Mucosa of descending colon (tissue), 3 donors: ENCODE data around the gene KIZ. TPM values are rescaled to one million over a fixed set of nuclear protein-coding genes. Genes with fewer than 3 reads are reported as not detected.

ENCODE experiments used
- ATAC-seq: fragments of 200-7000 bp; cut with Tn5 transposase; one replicate; pipeline ENCODE4 v1.9.1; 2020; ENCODE audit warnings: mild to moderate bottlenecking, moderate library complexity
- DNase-seq, 3 donors: peaks; one replicate each; pipeline ENCODE4 v3.0.0-alpha.2; 2020
- H3K36me3 ChIP-seq: fragments of 200-600 bp; one replicate; pipeline ENCODE4 v1.8.0; 2021; ENCODE audit warnings: low read depth, mild to moderate bottlenecking
- H3K4me1 ChIP-seq: fragments of 200-600 bp; one replicate; pipeline ENCODE4 v1.8.0; 2021; ENCODE audit warnings: low read depth, mild to moderate bottlenecking
- H3K4me3 ChIP-seq: fragments of 200-600 bp; one replicate; pipeline ENCODE4 v1.8.0; 2021; ENCODE audit warnings: mild to moderate bottlenecking
- H3K9me3 ChIP-seq: fragments of 200-600 bp; one replicate; pipeline ENCODE4 v1.8.0; 2021; ENCODE audit warnings: mild to moderate bottlenecking
- CTCF ChIP-seq: fragments of 200-600 bp; IDR thresholded peaks from one replicate; pipeline ENCODE4 v1.8.0; 2022; ENCODE audit warnings: antibody characterized with exemption, mild to moderate bottlenecking
- intact Hi-C, 2 donors: fragments of 100-400 bp; cut with DNase I in 1 of 2; cut with micrococcal nuclease in 1 of 2; formaldehyde crosslinking; loops; one replicate each; pipeline versions ENCODE4 v1.11.0 to v1.11.1; 2022; cut with DNase I, micrococcal nuclease
- total RNA-seq, 3 donors: library from RNA; stranded (reverse); fragmentation: NEBNext Ultra II Directional in 2 of 3; extraction: Animal tissue kit (Norgen Biotek cat#: 25700) in 2 of 3; gene quantifications; one replicate each; pipeline versions ENCODE4 v1.2.1 to v1.2.4, GENCODE V29; 2021 to 2023
- donor health status: DM: no; HTN: no; CAD: no; lungs with moderate emphysema.
- donor health status: DM: no; HTN: no; CAD: no.
- donor health status: DM: no; HTN: yes; CAD: no.

Gene KIZ
- total RNA-seq, 3 donors from 2014 or later: 9.4 to 114 (median 14.2) TPM

- no peak for ATAC-seq
- no peaks in the 10 kb centered on the region for H3K4me1 ChIP-seq
- no peak for DNase-seq
- H3K36me3 ChIP-seq: no peaks in the 10 kb centered on the region
- no peak overlapping the region for H3K4me3 ChIP-seq
- H3K9me3 ChIP-seq: no peaks in the 10 kb centered on the region
- no peak for TF ChIP-seq CTCF
- intact Hi-C loops: no loop called here
Measured at GRCh38 chr20:21291026-21291425, 165.1 kb downstream of the KIZ start.

- TF ChIP-seq CTCF: no peak
- no peak overlapping the region for H3K4me3 ChIP-seq
- DNase-seq: no peak
- H3K9me3 ChIP-seq: no peaks in the 10 kb centered on the region
- no peak for ATAC-seq
- intact Hi-C loops: no loop called here
- no peaks in the 10 kb centered on the region for H3K36me3 ChIP-seq
- H3K4me1 ChIP-seq: no peaks in the 10 kb centered on the region
Measured at GRCh38 chr20:21294755-21295154, 168.9 kb downstream of the KIZ start.

Other genes with a start within 250 kb of the KIZ start
- not detected for gene LINC00237, start 19.7 kb upstream of the KIZ start, total RNA-seq
- 10 to 100 TPM; 35.3 to 47.7 (median 43.2) TPM for gene XRN2, start 177.2 kb downstream of the KIZ start, total RNA-seq